ENCODE measurements around the gene RNGTT.
A peak's percentile ranks its signal among the peaks of the same experiment; 100 is the strongest.

Gene RNGTT

DNA sequence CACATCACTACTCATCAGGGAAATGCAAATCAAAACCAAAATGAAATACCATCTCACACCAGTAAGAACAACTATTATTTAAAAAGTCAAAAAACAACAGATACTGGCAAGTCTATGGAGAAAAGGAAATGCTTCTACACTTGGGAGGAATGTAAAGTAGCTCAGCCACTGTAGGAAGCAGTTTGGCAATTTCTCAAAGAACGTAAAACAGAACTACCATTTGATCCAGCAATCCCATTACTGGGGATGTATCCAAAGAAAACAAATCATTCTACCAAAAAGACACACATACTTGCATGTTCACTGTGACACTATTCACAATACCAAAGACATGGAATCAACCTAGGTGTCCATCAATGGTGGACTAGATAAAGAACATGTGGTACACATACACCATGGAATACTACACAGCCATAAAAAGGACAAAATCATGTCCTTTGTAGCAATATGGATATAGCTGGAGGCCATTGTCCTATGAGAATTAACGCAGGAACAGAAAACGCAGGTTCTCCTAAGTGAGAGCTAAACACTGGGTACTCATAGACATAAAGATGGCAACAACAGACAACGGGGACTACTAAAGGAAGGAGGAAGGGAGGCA is 260.4 kb downstream of the RNGTT start:
- H3K4me3 ChIP-seq (ENCODE audit: low read depth, low read length), result no peak overlapping the region
- DNase-seq (ENCODE audit: low read depth), result no peak

DNA sequence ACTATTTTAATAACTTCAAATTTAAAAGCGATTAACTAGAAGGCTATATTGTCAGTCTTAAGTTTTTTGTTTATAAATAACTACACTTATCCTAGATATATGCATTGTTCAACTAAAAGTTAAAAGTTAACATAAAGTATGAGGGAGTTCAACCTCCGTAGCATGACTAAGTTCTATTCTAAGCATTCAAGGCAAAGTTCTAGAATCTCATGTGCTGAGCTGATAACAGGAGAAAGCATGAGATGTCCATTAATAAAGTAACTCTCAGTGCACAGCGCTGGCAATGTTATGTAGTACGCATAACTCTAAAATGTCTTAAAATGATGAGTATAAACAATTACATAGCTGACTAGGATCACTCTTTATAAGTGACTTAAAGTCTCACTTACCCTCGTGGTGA is 264.8 kb downstream of the RNGTT start:
- no peak overlapping the region for H3K4me3 ChIP-seq (ENCODE audit: low read depth, low read length)
- no peak for DNase-seq (ENCODE audit: low read depth)

DNA sequence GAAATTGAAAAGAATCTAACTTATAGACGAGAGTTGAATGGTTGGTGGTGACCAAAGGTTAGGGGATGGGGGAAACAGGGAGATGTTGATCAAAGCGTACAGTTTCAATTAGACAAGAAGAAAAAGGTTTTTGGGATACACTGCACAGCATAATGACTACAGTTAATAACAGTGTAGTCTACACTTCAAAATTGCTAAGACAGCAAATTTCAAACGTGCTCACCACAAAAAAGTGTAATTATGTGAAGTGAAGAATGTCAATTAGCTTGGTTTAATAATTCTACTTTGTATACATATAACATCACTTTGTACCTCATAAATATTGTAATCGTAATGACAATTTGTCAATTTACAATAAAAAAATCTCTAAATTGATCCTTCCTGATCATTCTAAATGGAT is 267.5 kb downstream of the RNGTT start:
- no peak for DNase-seq (ENCODE audit: low read depth)
- H3K4me3 ChIP-seq (ENCODE audit: low read depth, low read length), result no peak overlapping the region

DNA sequence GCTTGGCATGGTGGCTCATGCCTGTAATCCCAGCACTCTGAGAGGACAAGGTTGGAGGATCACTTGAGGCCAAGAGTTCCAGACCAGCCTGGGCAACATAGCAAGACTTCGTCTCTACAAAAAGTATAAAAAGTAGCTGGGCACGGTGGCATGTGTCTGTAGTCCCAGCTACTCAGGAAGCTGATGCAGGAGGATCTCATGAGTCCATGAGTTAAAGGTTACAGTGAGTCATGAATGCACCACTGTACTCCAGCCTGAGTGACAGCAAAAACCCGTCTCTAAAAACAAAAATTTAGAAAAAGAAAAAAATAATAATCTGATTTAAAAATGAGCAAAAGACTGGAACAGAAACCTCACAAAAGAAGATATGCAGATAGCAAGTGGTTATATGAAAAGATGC is 279.7 kb downstream of the RNGTT start:
- DNase-seq (ENCODE audit: low read depth), result no peak
- H3K4me3 ChIP-seq (ENCODE audit: low read depth, low read length), result no peak overlapping the region

DNA sequence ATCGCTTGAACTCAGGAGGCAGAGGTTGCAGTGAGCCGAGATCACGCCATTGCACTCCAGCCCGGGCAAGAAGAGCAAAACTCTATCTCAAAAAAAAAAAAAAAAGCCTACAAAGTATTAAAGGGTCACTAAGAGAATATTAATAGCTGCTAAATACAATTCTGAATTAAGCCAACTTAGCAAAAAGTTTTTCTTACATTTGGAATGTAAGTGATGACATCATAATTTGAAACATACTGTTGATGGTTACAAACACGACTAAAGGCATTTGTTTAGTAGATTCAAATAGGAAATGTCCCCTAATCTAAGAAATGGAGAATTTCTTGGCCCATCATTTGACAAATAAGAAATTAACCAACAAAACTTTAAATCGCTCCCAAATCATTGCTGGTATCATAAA is 282.8 kb downstream of the RNGTT start:
- H3K4me3 ChIP-seq (ENCODE audit: low read depth, low read length), result no peak overlapping the region
- DNase-seq (ENCODE audit: low read depth), result no peak

DNA sequence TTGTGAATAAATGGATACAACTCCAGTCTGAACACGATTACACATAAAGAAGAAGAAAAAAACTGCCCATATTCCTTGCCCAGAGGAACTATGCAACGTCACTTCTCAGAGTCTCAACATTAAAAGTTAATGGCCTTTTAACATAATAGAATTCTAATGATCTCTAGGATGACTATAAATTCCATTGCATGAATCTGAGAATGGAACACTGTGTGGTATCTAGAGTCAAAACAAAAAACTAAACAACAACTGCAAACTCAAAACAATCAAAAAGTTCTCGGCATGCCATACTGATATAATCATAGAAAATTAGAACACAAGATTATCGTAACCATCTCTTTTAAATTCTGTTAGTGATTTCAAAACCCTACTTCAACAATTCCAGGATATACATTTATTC is 283.6 kb downstream of the RNGTT start:
- DNase-seq (ENCODE audit: low read depth), result no peak
- H3K4me3 ChIP-seq (ENCODE audit: low read depth, low read length), result no peak overlapping the region

DNA sequence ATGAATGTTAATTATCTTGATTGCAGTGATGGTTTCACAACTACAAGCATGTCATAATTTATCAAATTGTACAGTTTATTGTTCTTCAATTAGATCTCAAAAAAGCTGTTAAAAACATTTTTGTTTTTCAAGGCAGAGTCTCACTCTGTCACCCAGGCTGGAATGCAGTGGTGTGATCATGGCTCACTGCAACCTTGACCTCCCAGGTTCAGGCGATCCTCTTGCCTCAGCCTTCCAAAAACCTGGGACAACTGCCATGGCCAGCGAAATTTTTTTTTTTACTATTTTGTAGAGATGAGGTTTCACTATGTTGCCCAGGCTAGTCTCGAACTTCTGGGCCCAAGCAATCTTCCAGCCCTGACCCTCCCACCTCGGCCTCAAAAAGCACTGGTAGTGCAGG is 286.1 kb downstream of the RNGTT start:
- no peak overlapping the region for H3K4me3 ChIP-seq (ENCODE audit: low read depth, low read length)
- DNase-seq (ENCODE audit: low read depth), result no peak

DNA sequence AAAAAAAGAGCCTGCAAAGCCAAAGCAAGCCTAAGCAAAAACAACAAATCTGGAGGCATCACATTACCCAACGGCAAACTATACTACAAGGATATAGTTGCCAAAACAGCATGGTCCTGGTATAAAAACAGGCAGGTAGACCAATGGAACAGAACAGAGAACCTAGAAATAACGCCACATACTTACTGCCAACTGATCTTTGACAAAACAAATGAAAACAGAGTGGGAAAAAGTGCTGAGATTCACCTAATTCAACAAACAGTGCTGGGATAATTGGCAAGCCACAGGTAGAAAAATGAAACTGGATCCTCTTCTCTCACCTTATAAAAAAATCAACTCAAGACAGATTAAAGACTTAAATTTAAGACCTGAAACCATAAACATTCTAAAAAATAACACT is 291.8 kb downstream of the RNGTT start:
- no peak for DNase-seq (ENCODE audit: low read depth)
- no peak overlapping the region for H3K4me3 ChIP-seq (ENCODE audit: low read depth, low read length)

DNA sequence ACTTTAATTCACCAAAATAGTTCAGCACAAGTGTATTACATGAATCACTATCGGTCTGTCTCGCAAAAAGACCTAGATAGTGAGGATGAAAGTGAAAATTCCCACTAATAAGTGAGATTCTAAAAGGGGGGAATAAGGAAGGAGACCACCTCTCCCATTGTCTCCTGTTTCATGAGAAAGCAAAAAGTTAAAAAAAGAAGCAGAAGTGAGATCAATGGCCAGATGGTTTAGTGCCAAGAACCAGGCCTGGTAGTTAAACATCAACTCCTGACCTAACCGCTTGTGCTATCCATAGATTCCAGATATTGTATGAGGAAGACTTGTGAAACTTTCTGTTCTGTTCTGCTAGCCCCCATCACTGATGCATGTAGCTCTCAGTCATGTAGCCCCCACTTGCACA is 293.0 kb downstream of the RNGTT start:
- no peak for DNase-seq (ENCODE audit: low read depth)
- H3K4me3 ChIP-seq (ENCODE audit: low read depth, low read length), result no peak overlapping the region

DNA sequence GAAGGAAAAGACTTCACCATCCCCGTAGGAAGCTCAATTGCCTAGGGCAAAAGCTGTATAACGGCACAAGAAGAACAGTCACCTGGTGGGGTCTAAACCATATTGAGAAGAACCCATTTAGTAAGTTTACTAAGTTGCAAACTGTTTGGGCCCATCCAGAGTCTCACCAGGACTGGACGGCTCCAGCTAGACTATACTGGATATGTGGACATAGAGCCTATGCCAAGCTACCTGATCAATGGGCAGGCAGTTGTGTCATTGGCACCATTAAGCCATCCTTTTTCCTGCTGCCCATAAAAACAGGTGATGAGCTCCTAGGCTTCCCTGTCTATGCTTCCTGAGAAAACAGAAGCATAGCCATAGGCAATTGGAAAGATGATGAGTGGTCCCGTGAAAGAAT is 293.9 kb downstream of the RNGTT start:
- DNase-seq (ENCODE audit: low read depth), result no peak
- no peak overlapping the region for H3K4me3 ChIP-seq (ENCODE audit: low read depth, low read length)

DNA sequence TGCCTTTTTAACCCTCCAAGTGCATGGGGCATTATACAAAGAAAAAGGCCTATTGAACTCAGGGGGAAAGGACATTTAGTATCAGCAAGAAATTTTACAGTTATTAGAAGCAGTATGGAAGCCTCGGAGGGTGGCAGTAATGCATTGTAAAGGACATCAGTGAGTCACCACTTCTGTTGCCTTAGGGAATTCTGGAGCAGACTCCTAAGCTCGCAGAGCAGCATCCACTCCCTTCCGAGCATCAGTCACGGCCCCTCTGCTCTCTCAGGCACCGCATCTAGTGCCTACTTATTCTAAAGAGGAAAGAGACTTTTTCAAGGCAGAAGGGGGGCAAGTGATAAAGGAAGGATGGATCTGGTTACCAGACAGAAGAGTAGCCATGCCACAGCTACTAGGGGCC is 296.5 kb downstream of the RNGTT start:
- H3K4me3 ChIP-seq (ENCODE audit: low read depth, low read length), result no peak overlapping the region
- DNase-seq (ENCODE audit: low read depth), result no peak

DNA sequence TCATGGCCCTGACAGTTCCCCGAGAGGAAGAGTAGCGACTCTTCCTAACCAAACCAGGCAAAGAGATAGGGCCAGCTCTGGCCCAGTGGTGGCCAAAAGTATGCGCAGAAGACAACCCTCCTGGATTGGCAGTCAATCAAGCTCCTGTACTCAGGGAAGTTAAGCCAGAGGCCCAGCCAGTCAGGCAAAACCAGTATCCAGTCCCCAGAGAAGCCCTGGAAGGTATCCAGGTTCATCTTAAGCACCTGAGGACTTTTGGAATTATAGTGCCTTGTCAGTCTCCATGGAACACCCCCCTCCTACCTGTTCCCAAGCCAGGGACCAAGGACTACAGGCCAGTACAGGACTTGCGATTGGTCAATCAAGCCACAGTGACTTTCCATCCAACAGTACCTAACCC is 298.3 kb downstream of the RNGTT start:
- no peak for DNase-seq (ENCODE audit: low read depth)
- H3K4me3 ChIP-seq (ENCODE audit: low read depth, low read length), result no peak overlapping the region

DNA sequence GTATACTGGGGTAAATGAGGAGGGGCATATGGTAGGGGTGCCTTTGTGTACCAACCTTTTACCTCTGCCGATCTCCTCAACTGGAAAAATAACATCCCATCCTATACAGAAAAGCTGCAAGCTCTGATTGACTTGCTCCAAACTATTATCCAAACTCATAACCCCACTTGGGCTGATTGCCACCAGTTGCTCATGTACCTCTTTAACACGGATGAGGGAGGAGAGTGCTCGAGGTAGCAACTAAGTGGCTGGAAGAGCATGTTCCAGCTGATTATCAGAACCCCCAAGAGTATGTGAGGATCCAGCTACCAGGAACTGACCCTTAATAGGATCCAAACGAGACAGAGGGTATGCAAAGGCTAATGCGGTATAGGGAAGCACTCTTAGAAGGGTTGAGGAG is 299.6 kb downstream of the RNGTT start:
- no peak for DNase-seq (ENCODE audit: low read depth)
- H3K4me3 ChIP-seq (ENCODE audit: low read depth, low read length), result no peak overlapping the region

DNA sequence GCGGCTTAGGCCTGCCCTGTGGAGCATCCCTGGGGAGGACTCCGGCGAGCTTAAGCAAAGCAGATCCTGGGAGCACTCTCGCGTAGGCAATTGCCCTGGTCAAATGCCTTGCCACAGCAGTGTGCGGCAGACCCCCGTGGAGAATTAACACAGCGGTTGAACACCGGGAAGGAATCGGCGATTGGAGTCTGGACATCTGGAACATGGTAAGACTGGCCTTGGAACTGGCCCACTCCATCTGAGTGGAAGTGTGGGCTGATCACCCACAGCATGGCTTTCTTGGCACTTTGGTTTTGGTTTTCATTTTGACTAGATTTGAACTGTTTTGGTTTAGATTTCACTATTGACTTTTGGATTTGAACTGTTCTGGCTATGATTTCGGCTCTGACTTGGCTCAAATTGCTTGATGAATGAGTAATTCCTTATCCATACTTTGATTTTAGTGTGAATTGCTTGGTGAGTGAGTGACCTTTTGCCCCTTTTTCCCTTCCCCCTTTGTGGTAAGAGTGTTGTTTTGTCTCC is 300.7 kb downstream of the RNGTT start:
- no peak for DNase-seq (ENCODE audit: low read depth)
- H3K4me3 ChIP-seq (ENCODE audit: low read depth, low read length), result no peak overlapping the region

DNA sequence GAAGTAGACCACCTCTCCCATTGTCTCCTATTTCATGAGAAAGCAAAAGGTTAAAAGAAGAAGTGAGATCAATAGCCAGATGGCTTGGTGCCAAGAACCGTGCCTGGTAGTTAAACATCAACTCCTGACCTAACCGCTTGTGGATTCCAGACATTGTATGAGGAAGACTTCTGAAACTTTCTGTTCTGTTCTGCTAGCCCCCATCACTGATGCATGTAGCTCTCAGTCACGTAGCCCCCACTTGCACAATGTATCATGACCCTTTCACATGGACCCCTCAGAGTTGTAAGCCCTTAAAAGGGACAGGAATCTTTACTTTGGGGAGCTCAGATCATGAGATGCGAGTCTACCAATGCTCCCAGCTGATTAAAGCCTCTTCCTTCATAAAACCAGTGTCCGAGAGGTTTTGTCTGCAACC is 301.2 kb downstream of the RNGTT start:
- H3K4me3 ChIP-seq (ENCODE audit: low read depth, low read length), result no peak overlapping the region
- no peak for DNase-seq (ENCODE audit: low read depth)

DNA sequence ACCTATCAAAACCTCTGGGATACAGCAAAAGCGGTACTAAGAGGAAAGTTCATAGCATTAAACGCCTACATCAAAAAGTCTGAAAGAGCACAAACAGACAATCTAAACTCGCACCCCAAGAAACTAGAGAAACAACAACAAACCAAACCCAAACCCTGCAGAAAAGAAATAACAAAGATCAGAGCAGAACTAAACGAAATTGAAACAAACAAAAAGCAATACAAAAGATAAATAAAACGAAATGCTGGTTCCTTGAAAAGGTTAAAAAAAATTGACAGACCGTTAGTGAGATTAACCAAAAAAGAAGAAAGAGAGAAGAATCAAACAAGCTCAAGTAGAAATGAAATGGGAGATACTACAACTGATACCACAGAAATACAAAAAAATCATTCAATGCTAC is 302.3 kb downstream of the RNGTT start:
- no peak overlapping the region for H3K4me3 ChIP-seq (ENCODE audit: low read depth, low read length)
- DNase-seq (ENCODE audit: low read depth), result no peak

DNA sequence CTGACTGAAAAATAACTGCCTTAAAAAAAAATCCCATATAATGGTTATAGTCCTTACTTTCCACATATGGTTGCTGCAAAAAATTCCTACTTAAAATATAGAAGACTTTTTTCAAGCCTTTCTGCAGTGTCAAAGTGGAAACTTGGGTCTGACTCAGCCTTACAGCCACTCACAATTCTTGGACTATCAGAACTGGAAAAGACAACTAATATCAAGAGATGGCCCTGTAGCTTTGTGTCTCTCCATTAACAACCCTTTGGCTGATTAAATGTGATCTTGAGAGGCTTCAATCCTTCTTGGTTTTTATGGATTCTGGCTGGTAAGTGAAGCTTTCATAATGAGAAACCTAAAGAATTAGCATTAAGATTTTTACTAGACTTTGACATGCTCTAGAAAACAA is 307.8 kb downstream of the RNGTT start:
- H3K4me3 ChIP-seq (ENCODE audit: low read depth, low read length), result no peak overlapping the region
- DNase-seq (ENCODE audit: low read depth), result no peak

DNA sequence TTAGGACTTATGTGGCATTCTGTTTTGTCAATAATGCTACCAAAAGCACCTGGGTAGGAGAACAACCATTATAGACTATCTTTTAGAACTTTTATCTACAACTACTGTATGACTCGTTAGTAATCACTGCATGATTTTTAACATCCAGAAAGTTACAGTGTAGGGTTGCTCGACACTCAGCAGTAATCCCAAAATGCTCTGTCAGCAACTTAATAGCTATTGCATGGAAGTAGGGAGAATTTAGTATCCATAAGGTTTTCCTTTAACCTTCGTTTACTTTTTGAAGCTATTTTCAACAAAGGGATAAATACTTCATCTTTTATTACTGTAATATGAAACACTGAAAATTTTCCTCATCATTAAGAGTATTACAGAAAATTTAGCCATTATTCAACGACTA is 309.5 kb downstream of the RNGTT start:
- H3K4me3 ChIP-seq (ENCODE audit: low read depth, low read length), result no peak overlapping the region
- DNase-seq (ENCODE audit: low read depth), result no peak

DNA sequence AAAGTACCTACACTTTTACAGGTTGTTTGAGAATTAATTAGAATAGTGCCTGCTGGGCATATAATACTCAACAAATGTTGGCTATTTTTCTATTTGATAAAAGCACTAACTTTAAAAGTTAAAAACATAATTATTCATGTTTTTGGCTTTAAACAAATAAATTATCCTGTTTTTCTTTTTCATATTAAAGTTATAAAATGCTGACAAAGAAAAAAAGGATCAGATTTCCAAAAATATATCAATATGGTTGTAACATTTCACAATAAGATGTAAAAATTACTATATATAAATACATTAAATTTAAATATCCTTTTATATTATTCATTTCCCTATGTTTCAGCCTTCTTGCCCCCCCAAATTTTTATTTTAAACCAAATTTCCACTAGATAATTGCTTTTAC is 312.0 kb downstream of the RNGTT start:
- H3K4me3 ChIP-seq (ENCODE audit: low read depth, low read length), result no peak overlapping the region
- DNase-seq (ENCODE audit: low read depth), result no peak

DNA sequence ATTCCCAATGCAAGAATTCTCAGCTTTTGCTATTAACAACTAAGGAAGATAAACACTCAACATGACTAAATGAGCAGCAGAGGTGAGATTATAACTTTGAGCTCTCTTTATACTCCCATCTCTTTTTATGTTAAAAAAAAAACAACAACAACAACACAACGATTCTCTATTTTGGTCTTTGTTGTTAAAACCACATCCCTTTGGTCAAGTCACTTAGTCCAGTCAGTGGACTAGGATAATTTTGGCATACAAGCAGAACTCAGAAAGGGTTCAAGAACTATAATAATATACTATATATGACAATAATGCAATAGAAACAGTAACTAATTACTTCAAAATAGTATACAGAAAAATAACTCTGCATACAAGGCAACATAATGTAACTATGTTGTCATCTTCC is 312.4 kb downstream of the RNGTT start:
- DNase-seq (ENCODE audit: low read depth), result no peak
- no peak overlapping the region for H3K4me3 ChIP-seq (ENCODE audit: low read depth, low read length)

DNA sequence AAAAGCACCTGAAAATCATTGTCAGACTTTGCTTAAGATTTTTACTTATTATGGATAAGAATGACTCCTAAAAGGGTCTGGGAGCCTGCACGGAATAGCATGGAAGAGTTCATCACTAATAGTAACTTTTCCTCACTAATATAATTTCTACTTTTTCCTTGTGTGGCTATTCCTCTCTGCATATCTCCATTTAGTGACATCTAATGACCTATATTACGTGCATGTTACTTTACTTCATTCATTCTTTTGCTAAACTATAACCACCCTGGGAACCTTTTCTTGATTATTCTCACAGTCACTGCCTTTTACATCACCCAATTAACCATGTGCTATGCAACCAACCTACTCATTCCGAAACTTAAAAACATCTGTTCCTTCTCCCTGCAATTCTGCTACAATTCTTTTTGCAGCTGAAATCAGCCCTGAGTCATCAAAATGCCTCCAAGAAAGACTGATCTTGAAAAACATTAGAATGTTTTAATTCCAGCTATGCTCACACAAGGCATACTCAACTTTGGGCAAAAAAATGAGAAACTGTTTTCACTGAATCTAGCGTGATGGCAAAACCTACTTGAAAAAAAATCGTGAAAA is 313.3 kb downstream of the RNGTT start:
- DNase-seq (ENCODE audit: low read depth), result peak; percentile 47
- no peak overlapping the region for H3K4me3 ChIP-seq (ENCODE audit: low read depth, low read length)

Data from skeletal muscle cell (primary cell).